ENCODE measurements around the gene ACO2. TPM values are rescaled to one million over a fixed set of nuclear protein-coding genes. Genes with fewer than 3 reads are reported as not detected.

The ACO2 gene
- total and polyA plus RNA-seq, 2 of the 13 experiments (the other 11 are each of a cell fraction or from before 2014, with no cell fraction given): 19.2 to 45.6 TPM

DNA sequence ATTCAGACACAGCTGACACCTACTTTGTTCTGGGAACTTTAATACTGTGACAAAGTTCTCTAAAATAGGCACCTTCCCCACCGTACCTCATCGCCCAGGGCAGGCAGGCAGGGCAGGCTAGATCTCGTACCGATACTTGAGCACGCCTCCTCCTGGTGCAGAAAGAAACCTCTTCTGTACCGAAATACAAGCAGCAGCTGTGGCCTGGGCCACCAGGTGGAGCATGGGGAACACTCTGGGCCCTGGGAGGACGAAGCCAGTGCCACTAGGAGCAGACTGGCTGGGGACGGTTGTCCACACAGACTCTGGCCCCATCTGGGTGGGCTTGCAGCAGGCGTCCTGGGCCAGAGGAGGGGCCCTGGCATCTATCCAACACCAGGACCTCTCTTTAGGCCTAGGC is 108.0 kb downstream of the ACO2 start (continued):
- peak; percentile 95 for TF ChIP-seq STAG1 (CRISPR knock-in tag; IDR thresholded peaks at IDR 0.05)
- no peak for TF ChIP-seq NFYC (CRISPR knock-in tag; IDR thresholded peaks at IDR 0.05)
- TF ChIP-seq, protein P1, sequence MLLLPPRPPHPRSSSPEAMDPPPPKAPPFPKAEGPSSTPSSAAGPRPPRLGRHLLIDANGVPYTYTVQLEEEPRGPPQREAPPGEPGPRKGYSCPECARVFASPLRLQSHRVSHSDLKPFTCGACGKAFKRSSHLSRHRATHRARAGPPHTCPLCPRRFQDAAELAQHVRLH (CRISPR knock-in tag; IDR thresholded peaks at IDR 0.05; ENCODE audit: borderline replicate concordance, low read depth): peak; percentile 83; the same call in 1 of the 2 replicates
- 0 out of 2 replicates have a peak, but pooled peaks have one; percentile 56 for TF ChIP-seq ZNF205 (CRISPR knock-in tag; IDR thresholded peaks at IDR 0.05)
- 0 out of 2 replicates have a peak, but pooled peaks have one; percentile 36 for TF ChIP-seq ZSCAN31 (CRISPR knock-in tag; IDR thresholded peaks at IDR 0.05; ENCODE audit: low read depth)
- TF ChIP-seq, protein P2, sequence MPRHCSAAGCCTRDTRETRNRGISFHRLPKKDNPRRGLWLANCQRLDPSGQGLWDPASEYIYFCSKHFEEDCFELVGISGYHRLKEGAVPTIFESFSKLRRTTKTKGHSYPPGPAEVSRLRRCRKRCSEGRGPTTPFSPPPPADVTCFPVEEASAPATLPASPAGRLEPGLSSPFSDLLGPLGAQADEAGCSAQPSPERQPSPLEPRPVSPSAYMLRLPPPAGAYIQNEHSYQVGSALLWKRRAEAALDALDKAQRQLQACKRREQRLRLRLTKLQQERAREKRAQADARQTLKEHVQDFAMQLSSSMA (CRISPR knock-in tag; IDR thresholded peaks at IDR 0.05): no peak
- TF ChIP-seq SALL1 (CRISPR knock-in tag; IDR thresholded peaks at IDR 0.05): peak; percentile 57; the same call in 1 of the 2 replicates
- no peak for TF ChIP-seq ZNF83 (CRISPR knock-in tag; IDR thresholded peaks at IDR 0.05; ENCODE audit: borderline replicate concordance)
- TF ChIP-seq SMAD1 (CRISPR knock-in tag; IDR thresholded peaks at IDR 0.05; ENCODE audit: borderline replicate concordance, low read depth): peak; percentile 60; the same call in 1 of the 2 replicates
- TF ChIP-seq, protein P3, sequence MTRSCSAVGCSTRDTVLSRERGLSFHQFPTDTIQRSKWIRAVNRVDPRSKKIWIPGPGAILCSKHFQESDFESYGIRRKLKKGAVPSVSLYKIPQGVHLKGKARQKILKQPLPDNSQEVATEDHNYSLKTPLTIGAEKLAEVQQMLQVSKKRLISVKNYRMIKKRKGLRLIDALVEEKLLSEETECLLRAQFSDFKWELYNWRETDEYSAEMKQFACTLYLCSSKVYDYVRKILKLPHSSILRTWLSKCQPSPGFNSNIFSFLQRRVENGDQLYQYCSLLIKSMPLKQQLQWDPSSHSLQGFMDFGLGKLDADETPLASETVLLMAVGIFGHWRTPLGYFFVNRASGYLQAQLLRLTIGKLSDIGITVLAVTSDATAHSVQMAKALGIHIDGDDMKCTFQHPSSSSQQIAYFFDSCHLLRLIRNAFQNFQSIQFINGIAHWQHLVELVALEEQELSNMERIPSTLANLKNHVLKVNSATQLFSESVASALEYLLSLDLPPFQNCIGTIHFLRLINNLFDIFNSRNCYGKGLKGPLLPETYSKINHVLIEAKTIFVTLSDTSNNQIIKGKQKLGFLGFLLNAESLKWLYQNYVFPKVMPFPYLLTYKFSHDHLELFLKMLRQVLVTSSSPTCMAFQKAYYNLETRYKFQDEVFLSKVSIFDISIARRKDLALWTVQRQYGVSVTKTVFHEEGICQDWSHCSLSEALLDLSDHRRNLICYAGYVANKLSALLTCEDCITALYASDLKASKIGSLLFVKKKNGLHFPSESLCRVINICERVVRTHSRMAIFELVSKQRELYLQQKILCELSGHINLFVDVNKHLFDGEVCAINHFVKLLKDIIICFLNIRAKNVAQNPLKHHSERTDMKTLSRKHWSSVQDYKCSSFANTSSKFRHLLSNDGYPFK (CRISPR knock-in tag; IDR thresholded peaks at IDR 0.05; ENCODE audit: borderline replicate concordance): 0 out of 2 replicates have a peak, but pooled peaks have one; percentile 31
- no peak for TF ChIP-seq ZNF230 (CRISPR knock-in tag; IDR thresholded peaks at IDR 0.05)
- TF ChIP-seq, protein P4, sequence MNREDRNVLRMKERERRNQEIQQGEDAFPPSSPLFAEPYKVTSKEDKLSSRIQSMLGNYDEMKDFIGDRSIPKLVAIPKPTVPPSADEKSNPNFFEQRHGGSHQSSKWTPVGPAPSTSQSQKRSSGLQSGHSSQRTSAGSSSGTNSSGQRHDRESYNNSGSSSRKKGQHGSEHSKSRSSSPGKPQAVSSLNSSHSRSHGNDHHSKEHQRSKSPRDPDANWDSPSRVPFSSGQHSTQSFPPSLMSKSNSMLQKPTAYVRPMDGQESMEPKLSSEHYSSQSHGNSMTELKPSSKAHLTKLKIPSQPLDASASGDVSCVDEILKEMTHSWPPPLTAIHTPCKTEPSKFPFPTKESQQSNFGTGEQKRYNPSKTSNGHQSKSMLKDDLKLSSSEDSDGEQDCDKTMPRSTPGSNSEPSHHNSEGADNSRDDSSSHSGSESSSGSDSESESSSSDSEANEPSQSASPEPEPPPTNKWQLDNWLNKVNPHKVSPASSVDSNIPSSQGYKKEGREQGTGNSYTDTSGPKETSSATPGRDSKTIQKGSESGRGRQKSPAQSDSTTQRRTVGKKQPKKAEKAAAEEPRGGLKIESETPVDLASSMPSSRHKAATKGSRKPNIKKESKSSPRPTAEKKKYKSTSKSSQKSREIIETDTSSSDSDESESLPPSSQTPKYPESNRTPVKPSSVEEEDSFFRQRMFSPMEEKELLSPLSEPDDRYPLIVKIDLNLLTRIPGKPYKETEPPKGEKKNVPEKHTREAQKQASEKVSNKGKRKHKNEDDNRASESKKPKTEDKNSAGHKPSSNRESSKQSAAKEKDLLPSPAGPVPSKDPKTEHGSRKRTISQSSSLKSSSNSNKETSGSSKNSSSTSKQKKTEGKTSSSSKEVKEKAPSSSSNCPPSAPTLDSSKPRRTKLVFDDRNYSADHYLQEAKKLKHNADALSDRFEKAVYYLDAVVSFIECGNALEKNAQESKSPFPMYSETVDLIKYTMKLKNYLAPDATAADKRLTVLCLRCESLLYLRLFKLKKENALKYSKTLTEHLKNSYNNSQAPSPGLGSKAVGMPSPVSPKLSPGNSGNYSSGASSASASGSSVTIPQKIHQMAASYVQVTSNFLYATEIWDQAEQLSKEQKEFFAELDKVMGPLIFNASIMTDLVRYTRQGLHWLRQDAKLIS (CRISPR knock-in tag; IDR thresholded peaks at IDR 0.05): 0 out of 2 replicates have a peak, but pooled peaks have one; percentile 45
- no peak for TF ChIP-seq NR2F6 (IDR thresholded peaks at IDR 0.05)
- peak; percentile 54; the same call in 1 of the 2 replicates for TF ChIP-seq NR2F6 (CRISPR knock-in tag; IDR thresholded peaks at IDR 0.05)
- TF ChIP-seq, protein P5, sequence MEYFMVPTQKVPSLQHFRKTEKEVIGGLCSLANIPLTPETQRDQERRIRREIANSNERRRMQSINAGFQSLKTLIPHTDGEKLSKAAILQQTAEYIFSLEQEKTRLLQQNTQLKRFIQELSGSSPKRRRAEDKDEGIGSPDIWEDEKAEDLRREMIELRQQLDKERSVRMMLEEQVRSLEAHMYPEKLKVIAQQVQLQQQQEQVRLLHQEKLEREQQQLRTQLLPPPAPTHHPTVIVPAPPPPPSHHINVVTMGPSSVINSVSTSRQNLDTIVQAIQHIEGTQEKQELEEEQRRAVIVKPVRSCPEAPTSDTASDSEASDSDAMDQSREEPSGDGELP (IDR thresholded peaks at IDR 0.05; ENCODE audit: borderline replicate concordance, low read depth): peak; percentile 34; the same call in 1 of the 2 replicates
- 0 out of 2 replicates have a peak, but pooled peaks have one; percentile 37 for TF ChIP-seq SMAD3 (CRISPR knock-in tag; IDR thresholded peaks at IDR 0.05)
- TF ChIP-seq ZNF432 (CRISPR knock-in tag; IDR thresholded peaks at IDR 0.05; ENCODE audit: borderline replicate concordance): no peak
- TF ChIP-seq, protein P6, sequence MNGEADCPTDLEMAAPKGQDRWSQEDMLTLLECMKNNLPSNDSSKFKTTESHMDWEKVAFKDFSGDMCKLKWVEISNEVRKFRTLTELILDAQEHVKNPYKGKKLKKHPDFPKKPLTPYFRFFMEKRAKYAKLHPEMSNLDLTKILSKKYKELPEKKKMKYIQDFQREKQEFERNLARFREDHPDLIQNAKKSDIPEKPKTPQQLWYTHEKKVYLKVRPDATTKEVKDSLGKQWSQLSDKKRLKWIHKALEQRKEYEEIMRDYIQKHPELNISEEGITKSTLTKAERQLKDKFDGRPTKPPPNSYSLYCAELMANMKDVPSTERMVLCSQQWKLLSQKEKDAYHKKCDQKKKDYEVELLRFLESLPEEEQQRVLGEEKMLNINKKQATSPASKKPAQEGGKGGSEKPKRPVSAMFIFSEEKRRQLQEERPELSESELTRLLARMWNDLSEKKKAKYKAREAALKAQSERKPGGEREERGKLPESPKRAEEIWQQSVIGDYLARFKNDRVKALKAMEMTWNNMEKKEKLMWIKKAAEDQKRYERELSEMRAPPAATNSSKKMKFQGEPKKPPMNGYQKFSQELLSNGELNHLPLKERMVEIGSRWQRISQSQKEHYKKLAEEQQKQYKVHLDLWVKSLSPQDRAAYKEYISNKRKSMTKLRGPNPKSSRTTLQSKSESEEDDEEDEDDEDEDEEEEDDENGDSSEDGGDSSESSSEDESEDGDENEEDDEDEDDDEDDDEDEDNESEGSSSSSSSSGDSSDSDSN (CRISPR knock-in tag; IDR thresholded peaks at IDR 0.05): peak; percentile 43; the same call in 1 of the 2 replicates
- 0 out of 2 replicates have a peak, but pooled peaks have one; percentile 66 for TF ChIP-seq DNMT1 (CRISPR knock-in tag; IDR thresholded peaks at IDR 0.05)
- no peak for TF ChIP-seq ISL2 (CRISPR knock-in tag; IDR thresholded peaks at IDR 0.05)

Data from HepG2 (cell line).